MV-4-11 (cell line): Measurements from ENCODE around the gene SLC25A13.
"Not testable (repeated sequence)": the region's sequence is repeated elsewhere in the genome, so short reads cannot be mapped to it uniquely, and the experiment has no call there.

Source experiments
- DNase-seq: peaks from one replicate; lab custom pipeline; 2025; lab: John Stamatoyannopoulos, UW

The SLC25A13 gene

DNA sequence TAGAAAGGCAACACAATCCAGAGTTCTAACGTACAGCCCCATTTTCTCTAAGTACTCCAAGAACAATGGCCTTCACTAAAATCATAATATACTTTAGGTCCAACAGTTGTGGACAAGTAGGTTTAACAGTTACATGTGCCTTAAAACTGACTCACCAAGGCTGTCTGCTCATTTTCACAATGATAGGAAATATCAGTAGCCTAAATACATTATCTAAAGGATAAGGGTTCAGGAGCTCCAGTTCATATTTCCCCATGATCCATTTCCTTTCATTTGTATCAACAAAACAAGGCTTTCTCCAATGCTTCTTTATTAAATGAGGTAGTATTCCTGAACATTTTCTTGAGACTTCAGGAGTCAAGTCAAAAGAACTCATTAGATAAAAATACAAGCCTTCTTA lies 164.0 kb downstream of the SLC25A13 start:
- DNase-seq: no peak

DNA sequence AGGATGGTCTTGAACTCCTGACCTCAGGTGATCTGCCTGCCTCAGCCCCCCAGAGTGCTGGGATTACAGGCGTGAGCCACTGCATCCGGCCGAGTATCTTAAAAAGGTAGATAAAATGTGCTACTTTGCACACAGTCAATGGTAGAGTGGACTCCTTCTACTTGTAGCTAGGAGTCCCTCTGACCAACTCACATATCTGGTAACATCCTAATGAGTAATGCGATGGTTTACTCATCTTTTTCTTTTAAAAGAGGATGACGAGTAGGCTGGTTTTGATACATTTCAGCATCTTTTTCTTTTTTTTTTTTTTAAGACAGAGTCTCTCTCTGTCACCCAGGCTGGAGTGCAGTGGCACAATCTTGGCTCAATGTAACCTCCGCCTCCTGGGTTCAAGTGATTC lies 167.4 kb downstream of the SLC25A13 start:
- DNase-seq: not testable (repeated sequence)

DNA sequence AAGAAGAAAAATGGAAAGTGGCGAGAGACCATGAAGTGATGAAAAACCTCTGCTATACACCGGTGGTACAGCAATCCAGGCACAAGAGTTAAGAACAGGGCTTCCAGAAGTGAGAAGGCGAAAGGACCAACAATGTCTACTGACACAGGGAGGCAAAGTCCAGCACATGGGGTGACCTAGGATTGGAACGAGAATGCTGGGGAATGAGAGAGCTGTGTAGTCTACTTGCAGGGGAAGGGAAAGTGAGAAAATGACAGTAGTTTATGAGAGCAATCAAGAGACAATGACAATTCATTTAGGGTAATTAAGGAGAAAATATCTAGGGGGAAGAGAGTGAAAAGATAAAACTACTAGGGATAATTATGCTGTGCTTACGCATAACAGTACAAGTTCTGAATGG lies 169.2 kb downstream of the SLC25A13 start:
- DNase-seq: no peak

DNA sequence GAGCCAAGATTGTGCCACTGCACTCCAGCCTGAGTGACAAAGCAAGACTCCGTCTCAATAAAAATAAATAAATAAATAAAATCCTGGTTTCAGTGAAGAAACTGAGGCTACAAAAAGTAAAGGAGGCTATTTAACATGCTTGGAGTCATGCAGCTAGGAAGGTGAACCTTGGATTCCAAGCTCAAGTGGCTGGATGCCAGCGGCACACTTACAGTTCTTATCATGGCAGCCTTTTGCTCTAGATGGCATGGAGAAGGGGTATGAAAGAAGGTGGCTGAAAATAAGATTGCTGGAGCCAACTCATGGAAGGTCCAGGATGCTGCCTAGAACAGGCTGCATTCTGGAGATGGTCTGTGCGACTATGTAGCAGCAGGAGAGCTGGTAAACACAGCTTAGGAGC lies 170.0 kb downstream of the SLC25A13 start:
- DNase-seq: no peak

DNA sequence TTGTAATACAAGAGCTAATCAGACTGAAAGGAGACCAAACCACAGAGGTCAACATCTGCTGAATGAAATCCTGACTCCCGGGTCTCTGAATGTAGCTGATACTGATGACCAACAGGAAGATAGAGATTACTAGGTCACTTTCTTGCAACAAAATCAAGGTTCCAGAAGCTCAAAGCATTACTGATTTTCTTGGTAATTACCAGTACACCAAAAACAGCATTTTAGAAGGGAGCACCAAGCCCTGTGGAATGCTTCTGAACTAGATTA lies 177.7 kb downstream of the SLC25A13 start:
- no peak for DNase-seq

DNA sequence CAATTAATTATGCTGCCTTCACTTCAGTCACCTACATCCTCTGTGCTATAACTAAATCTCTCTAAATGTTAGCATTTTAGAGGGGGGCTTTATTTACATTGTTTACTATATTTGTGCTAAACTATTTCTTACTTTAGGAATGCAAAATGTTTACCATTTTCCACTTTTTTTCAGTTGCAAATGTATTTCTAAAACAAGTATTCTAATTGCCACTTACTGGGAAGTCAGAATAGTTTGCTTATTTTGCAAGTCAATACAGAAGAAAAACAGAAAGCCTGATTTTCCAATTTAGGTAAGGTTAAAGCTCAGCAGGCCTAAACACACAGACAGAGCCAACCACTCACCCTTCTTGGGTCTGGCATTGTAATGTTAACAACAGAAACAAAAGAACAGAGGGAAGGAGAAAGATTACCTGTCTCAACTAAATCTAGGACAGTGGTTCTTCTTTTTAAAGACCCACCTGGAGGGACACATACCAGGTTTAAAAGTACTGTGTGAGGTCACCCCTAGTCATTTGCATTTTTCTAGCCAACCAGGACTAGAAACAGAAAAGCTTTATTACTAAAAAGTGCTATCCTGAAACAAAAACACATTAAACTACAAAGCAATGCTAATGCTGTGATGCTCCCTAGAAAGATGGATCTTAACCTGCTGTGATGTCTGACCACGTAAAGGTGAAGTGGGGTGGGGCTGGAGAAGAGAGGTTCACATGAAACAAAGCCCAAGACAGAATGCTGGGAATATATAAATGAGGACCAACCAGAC lies 178.2 kb downstream of the SLC25A13 start:
- no peak for DNase-seq

DNA sequence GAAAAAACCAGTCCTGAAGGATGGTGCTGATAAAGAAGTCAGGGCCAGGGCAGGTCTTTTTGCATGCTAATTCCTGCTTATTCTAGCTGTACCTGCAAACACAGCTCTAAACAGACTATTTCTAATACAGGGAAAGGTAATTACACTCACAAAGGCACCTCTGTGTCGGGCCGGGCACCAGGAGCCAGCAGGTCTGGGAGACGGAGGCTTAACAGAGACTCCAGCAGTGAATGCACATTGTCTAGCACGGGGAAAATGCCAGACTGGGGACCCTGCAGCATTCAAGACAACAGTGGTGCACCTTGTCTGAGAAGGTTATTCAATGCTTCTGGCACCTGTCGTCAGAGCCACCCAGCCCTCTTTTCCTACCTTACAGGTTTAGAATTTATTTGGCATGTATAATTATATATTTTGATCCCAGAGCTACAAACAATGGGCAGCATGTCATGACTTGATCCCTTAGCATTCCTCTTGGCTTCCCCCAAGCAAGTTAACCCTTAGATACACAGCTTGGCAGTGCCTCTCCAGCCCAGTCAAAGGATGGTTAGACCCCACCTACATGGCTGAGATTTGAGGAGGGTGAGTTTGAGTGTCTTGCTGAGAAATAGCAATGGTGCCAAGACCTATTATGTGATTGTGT lies 185.2 kb downstream of the SLC25A13 start:
- DNase-seq: no peak

GRCh38 chr7:96135241-96135640 lies 186.7 kb downstream of the SLC25A13 start:
- no peak for DNase-seq

- no peak for DNase-seq
Observed at GRCh38 chr7:96131525-96131924, 190.4 kb downstream of the SLC25A13 start.

- DNase-seq: no peak
Observed at GRCh38 chr7:96127746-96128145, 194.2 kb downstream of the SLC25A13 start.

DNA sequence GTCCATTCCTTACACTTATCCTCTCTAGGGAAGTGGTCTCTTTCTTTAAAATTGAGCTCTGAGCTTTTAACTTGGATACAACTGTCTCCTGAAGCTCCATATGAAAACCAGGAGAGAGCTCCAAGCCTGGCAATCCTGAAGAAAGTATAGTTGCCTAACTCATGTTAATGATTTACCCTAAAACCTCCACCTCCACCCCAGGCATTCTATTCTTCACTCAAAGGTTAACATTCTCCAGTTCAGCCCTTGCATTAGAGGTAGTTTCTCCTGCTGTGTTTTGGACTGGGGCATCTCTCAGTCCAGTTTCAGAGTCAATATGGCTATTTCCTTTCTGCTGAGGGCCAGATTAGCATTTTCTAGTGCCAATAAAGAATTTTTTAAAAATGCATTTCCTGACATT lies 195.5 kb downstream of the SLC25A13 start:
- DNase-seq: no peak

DNA sequence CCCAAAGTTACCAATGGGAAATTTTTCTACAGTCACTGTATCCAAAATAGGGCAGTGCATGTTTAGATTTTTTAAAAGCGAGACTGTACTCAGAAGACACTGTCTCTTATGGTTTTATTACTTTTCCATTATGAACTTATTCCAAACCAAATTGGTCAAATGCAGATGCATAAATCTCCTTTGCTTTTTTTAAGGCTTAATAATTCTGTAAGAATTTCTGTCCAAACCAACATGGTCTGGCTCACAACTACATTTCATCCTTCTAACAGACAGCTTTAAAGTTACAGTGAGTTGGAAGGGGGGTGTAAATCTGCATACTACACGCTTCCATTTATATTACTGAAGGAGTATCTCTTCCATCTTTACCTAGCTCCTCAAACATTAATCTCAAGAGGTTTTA lies 199.2 kb downstream of the SLC25A13 start:
- no peak for DNase-seq

DNA sequence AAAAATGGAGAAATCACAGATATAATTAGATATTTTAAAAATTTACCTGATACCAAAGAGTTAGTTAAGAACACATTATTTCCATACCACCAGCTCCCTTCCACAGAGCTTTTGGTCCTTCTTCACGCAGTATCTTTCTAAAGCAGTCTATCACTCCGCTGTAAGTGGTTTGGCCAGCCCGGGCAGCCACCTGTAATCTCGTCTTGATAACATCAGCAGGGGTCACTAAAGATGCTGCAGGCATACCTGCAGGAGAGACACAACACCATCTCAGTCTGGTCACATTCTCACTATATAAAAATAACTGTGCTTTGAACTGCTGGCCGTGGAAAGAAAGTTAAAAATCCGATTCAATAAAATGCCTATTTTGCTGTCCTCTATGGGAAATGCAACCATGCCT lies 200.1 kb downstream of the SLC25A13 start:
- DNase-seq: no peak

DNA sequence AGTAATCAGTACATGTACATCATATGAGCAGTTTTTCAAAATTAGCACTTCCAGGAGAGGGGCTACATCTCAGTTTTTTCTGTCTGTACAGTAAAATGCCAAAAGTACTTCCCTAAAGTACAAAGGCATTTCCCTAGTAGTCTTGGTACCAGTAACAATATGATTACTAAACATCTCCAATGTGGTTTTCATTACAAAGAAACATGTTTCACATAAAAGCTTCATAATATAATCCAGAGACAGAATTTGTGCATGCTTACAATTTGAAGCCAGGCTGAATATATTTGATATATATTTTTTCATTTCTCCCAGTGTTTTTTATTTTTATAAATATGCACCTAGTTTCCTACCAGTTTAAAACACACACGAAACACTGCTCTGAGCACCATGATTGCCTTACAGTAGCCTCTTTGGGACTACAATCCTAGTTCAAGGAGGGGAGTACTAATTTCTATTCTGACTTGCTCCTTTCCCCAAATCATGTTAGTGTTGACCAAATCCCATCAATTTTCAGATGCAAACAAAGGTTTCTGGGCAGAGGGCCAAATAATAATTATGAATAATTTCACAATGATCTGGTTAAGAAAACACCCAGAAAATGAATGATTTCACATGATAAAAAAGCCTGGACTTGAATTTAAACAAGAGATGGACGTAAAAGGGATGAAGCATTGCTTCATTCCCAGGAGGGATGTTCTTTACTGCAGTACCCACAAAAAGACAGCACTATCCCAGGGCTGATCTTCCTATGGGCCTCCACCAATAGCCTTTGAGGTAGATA lies 201.3 kb downstream of the SLC25A13 start:
- no peak for DNase-seq

DNA sequence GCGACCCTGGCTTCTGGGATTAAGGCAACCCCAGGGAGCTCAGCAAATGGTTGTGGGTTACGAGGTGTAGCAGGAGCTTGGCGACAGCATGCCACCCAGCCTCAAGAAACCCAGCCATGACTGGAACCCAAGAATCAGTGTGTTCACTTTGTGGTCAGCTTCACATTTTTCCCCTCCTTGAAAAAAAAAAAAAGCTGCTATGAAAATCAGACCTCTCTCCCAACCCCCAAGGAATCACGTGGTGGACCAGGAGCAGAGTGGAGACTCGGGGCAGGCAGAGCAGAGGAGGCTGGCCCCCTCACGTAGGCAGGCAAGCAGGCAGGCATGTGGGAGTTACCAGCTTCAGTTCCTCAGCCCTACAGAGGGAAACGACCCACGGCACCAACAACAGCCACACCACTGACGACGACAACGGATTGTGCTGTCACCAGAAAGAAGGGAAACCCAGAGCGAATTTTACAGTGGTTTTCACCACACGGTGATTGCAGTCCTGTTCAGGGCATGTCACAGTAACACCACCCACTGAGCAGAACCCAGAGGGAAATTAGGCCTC lies 203.4 kb downstream of the SLC25A13 start:
- peak; percentile 76 for DNase-seq

DNA sequence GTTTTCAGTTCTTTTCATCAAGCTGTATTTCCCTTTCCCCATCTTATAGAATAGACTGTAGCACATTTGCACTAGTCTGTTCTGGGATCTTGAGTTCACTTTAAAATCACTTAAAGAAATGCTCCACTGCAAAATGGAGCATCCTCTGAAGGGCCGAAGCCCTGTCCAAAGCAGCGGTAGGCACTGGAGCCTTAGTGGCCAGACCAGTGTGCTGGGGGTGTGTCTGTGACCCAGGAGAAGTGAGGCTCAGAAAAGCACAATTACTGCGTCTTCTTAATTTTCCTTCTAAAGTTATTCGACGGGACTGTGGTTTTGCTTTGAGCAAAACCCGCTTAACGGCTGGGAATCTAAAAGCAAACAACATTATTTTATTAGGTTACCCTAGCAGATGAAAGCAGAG lies 205.7 kb downstream of the SLC25A13 start:
- DNase-seq: no peak

DNA sequence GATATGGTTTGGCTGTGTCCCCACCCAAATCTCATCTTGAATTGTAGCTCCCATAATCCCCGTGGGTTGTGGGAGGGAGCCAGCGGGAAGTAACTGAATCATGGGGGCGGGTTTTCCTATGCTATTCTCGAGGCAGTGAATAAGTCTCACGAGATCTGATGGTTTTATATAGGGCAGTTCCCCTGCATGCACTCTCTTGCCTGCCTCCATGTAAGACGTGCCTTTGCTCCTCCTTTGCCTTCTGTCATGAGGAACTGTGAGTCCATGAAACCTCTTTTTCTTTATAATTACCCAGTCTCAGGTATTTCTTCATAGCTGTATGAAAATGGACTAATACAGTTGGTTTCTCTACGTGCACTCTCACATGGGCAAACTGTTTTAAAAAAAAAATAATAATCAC lies 207.7 kb downstream of the SLC25A13 start:
- no peak for DNase-seq

DNA sequence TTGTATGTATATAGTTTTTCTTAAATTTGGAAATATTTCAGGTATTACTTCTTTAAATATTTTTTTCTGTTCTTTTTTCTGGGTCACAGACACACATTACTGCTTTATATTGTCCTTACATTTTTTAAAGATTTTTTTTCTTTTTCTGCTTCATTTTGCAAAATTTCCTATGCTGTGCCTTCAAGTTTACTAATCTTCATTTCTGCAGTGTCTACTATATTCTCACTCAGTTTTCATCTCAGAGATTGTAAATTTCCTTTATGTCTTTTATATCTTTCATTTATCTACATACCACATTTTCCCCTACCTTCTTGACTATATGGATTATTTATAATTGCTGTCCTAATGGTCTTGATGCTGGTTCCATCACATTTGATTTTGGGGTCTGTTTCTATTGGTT lies 210.5 kb downstream of the SLC25A13 start:
- DNase-seq: no peak

DNA sequence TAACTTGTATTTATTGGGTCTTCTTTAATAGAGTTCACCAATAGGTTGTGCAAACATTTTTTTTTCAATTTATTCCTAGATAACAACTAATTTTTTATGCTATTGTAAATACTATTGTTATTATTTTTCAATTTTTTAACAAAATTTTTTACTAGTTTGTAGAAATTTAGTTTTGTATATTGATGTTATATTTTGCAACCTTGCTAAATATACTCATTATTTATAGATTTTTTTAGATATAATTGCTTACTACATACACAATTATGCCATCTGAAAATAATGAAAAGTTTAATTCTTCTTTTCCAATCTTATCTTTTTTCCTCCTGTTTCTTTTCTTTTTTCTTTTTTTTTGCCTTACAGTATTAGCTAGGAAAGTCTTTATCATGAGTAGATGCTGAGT lies 216.9 kb downstream of the SLC25A13 start:
- DNase-seq: no peak

- DNase-seq: no peak
Observed at GRCh38 chr7:96102096-96102811, 219.6 kb downstream of the SLC25A13 start.

DNA sequence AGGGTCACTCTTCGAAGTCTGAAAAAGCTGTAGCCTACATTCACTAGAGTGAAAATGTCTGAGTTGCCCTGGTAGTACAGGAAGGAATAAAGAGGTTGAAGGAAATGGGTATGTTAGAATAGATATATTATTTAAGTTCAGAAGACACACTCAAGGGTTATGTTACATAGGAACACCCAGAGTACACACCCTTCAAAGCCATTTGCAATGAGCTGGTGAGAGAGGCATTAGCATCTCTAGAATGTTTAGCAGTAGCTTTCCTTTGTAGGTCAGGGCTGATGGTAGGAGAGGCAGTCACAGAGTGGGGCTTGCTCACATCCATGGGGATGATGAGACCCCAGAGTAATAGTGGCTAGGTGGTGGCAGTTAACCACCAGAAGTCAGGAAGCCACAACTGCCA lies 221.2 kb downstream of the SLC25A13 start:
- DNase-seq: no peak

DNA sequence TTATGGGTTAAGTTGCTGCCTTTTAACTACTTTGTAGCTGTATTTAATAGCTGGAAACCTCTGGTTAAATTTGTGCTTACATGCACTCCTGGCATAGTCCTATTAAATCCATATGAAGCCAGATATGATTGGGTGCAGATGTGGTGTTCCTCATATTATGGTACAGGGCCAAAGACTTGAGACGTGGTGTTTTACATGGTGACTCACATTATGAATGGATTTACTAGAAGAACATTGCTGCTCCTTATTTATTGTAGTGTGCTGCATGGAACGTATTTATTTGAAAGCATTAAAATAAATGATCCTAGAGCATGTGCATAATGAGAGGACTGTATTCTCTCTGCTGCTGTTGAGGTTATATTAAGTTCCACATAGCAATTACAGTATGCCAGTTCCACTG lies 224.1 kb downstream of the SLC25A13 start:
- DNase-seq: no peak
